ENCODE results near the gene PWP2.
A peak's percentile ranks its signal among the peaks of the same experiment; 100 is the strongest.
"Not testable (repeated sequence)": the region's sequence is repeated elsewhere in the genome, so short reads cannot be mapped to it uniquely, and the experiment has no call there.

PWP2 gene

GRCh38 chr21:44107026-44107501, at the start of gene PWP2:
TSS of gene PWP2 (plus strand) at chr21:44107399. CDS start at chr21:44107417, 18 bp downstream.
- H3K9me3 Mint-ChIP-seq, DNase-seq, H3K36me3 Mint-ChIP-seq, H3K4me1 Mint-ChIP-seq, H3K27me3 Mint-ChIP-seq: not testable (repeated sequence)
- peak within 1 kb of the TSS; percentile 64 to 70 for H3K4me3 Mint-ChIP-seq
- peak; percentile 91 to 94 for ATAC-seq (replicated peaks)
- peak within 1 kb of the TSS; percentile 71 for H3K27ac Mint-ChIP-seq

- Mint-ChIP-seq H3K36me3 (peaks cover 32 to 62% of the 10 kb centered on the region in 2 donors), H3K9me3 (no peaks in the 10 kb centered on the region), H3K4me3 (no peak overlapping the region), H3K4me1 (peaks cover 12 to 25% of the 10 kb centered on the region in 2 donors), H3K27ac (peak overlapping the region; percentile 26), H3K27me3 (no peaks in the 10 kb centered on the region)
- no peak for DNase-seq
- ATAC-seq (replicated peaks): no peak
These were observed 49.1 kb upstream of the PWP2 start for GRCh38 chr21:44057960-44058651.

- peaks cover 12 to 25% of the 10 kb centered on the region in 2 donors for H3K4me1 Mint-ChIP-seq
- DNase-seq (no peak), ATAC-seq (replicated peaks) (no peak)
- no peak overlapping the region for H3K4me3 Mint-ChIP-seq
- peaks cover 32 to 63% of the 10 kb centered on the region in 2 donors for H3K36me3 Mint-ChIP-seq
- H3K27me3 Mint-ChIP-seq: no peaks in the 10 kb centered on the region
- no peak overlapping the region for H3K27ac Mint-ChIP-seq
- H3K9me3 Mint-ChIP-seq: no peaks in the 10 kb centered on the region
These were observed 48.6 kb upstream of the PWP2 start for GRCh38 chr21:44058652-44058964.

- H3K4me3 Mint-ChIP-seq: no peak overlapping the region
- H3K9me3 Mint-ChIP-seq: no peaks in the 10 kb centered on the region
- H3K36me3 Mint-ChIP-seq: peaks cover 30 to 63% of the 10 kb centered on the region in 2 donors
These were observed 48.2 kb upstream of the PWP2 start for GRCh38 chr21:44058981-44059380.

GRCh38 chr21:44059710-44060109, 47.5 kb upstream of the PWP2 start:
- H3K36me3 Mint-ChIP-seq: peaks cover 31 to 65% of the 10 kb centered on the region in 2 donors
- H3K27ac Mint-ChIP-seq: no peak overlapping the region
- peaks cover 10 to 22% of the 10 kb centered on the region in 2 donors for H3K4me1 Mint-ChIP-seq
- H3K4me3 Mint-ChIP-seq: no peak overlapping the region
- H3K9me3 Mint-ChIP-seq: no peaks in the 10 kb centered on the region
- no peak for ATAC-seq (replicated peaks)
- no peak for DNase-seq
- no peaks in the 10 kb centered on the region for H3K27me3 Mint-ChIP-seq

More at GRCh38 chr21:44058981-44059380, 48.2 kb upstream of the PWP2 start:
- DNase-seq: no peak
- Mint-ChIP-seq H3K27me3 (no peaks in the 10 kb centered on the region), H3K4me1 (peaks cover 12 to 25% of the 10 kb centered on the region in 2 donors), H3K27ac (peak overlapping the region; percentile 51)
- no peak for ATAC-seq (replicated peaks)

- no peak overlapping the region for H3K4me3 Mint-ChIP-seq
- H3K27ac Mint-ChIP-seq: peak overlapping the region; percentile 44
- H3K4me1 Mint-ChIP-seq: peaks cover 12 to 16% of the 10 kb centered on the region in 2 donors
- no peaks in the 10 kb centered on the region for H3K27me3 Mint-ChIP-seq
- DNase-seq (no peak), ATAC-seq (replicated peaks) (no peak)
- no peaks in the 10 kb centered on the region for H3K9me3 Mint-ChIP-seq
- peaks cover 30 to 60% of the 10 kb centered on the region in 2 donors for H3K36me3 Mint-ChIP-seq
These were observed 44.8 kb upstream of the PWP2 start for GRCh38 chr21:44062380-44062779.

- H3K4me1 Mint-ChIP-seq: peaks cover 5 to 17% of the 10 kb centered on the region in 2 donors
- no peak for ATAC-seq (replicated peaks)
- peak overlapping the region; percentile 25 for H3K27ac Mint-ChIP-seq
- peaks cover 30 to 59% of the 10 kb centered on the region in 2 donors for H3K36me3 Mint-ChIP-seq
- H3K27me3 Mint-ChIP-seq: no peaks in the 10 kb centered on the region
- H3K9me3 Mint-ChIP-seq: no peaks in the 10 kb centered on the region
- H3K4me3 Mint-ChIP-seq: no peak overlapping the region
- no peak for DNase-seq
These were observed 43.9 kb upstream of the PWP2 start for GRCh38 chr21:44063151-44063912.

GRCh38 chr21:44064852-44065403, 42.3 kb upstream of the PWP2 start:
- Mint-ChIP-seq H3K27ac (peak overlapping the region; percentile 84), H3K27me3 (no peaks in the 10 kb centered on the region), H3K4me1 (peaks cover 4 to 18% of the 10 kb centered on the region in 2 donors), H3K36me3 (peaks cover 32 to 60% of the 10 kb centered on the region in 2 donors), H3K9me3 (no peaks in the 10 kb centered on the region), H3K4me3 (no peak overlapping the region)
- ATAC-seq (replicated peaks) (no peak), DNase-seq (no peak)

GRCh38 chr21:44065428-44065827, 41.8 kb upstream of the PWP2 start:
- Mint-ChIP-seq H3K9me3 (no peaks in the 10 kb centered on the region), H3K4me1 (peaks cover 4 to 20% of the 10 kb centered on the region in 2 donors), H3K36me3 (peaks cover 31 to 63% of the 10 kb centered on the region in 2 donors), H3K27ac (peak overlapping the region; percentile 84), H3K27me3 (no peaks in the 10 kb centered on the region), H3K4me3 (no peak overlapping the region)
- ATAC-seq (replicated peaks) (peak; percentile 45 to 86), DNase-seq (no peak)

- peaks cover 4 to 20% of the 10 kb centered on the region in 2 donors for H3K4me1 Mint-ChIP-seq
- no peaks in the 10 kb centered on the region for H3K27me3 Mint-ChIP-seq
- ATAC-seq (replicated peaks) (no peak), DNase-seq (no peak)
- H3K9me3 Mint-ChIP-seq: no peaks in the 10 kb centered on the region
- H3K36me3 Mint-ChIP-seq: peaks cover 33 to 60% of the 10 kb centered on the region in 2 donors
- no peak overlapping the region for H3K4me3 Mint-ChIP-seq
- peak overlapping the region; percentile 14 for H3K27ac Mint-ChIP-seq
These were observed 41.1 kb upstream of the PWP2 start for GRCh38 chr21:44066116-44066515.

GRCh38 chr21:44067011-44067839, 40.0 kb upstream of the PWP2 start:
- Mint-ChIP-seq H3K9me3 (no peaks in the 10 kb centered on the region), H3K4me1 (peaks cover 4 to 20% of the 10 kb centered on the region in 2 donors), H3K36me3 (peaks cover 34 to 65% of the 10 kb centered on the region in 2 donors), H3K27ac (no peak overlapping the region), H3K4me3 (no peak overlapping the region), H3K27me3 (no peaks in the 10 kb centered on the region)
- ATAC-seq (replicated peaks): no peak
- no peak for DNase-seq

GRCh38 chr21:44070391-44070790, 36.8 kb upstream of the PWP2 start:
- no peaks in the 10 kb centered on the region for H3K9me3 Mint-ChIP-seq
- peaks cover 39 to 60% of the 10 kb centered on the region in 2 donors for H3K36me3 Mint-ChIP-seq
- H3K27ac Mint-ChIP-seq: no peak overlapping the region
- H3K4me1 Mint-ChIP-seq: peaks cover 4 to 22% of the 10 kb centered on the region in 2 donors
- ATAC-seq (replicated peaks) (no peak), DNase-seq (no peak)
- H3K27me3 Mint-ChIP-seq: no peaks in the 10 kb centered on the region
- no peak overlapping the region for H3K4me3 Mint-ChIP-seq

GRCh38 chr21:44071359-44072104, 35.7 kb upstream of the PWP2 start:
- H3K27me3 Mint-ChIP-seq: no peaks in the 10 kb centered on the region
- no peak overlapping the region for H3K27ac Mint-ChIP-seq
- H3K4me3 Mint-ChIP-seq: no peak overlapping the region
- DNase-seq (no peak), ATAC-seq (replicated peaks) (no peak)
- H3K36me3 Mint-ChIP-seq: peaks cover 37 to 60% of the 10 kb centered on the region in 2 donors
- no peaks in the 10 kb centered on the region for H3K9me3 Mint-ChIP-seq
- peaks cover 0 to 21% of the 10 kb centered on the region in 2 donors for H3K4me1 Mint-ChIP-seq

Data from stimulated activated naive B cell treated with anti-CD40 and anti-IgM and Interleukin-4, amounts not matched to agents 10 μg/mL and 1 μg/mL and 100 μg/mL, for 72 hours (primary cell).